Superior temporal gyrus (tissue), 1 donor: ENCODE results near the gene SRGAP1.
A peak's percentile ranks its signal among the peaks of the same experiment; 100 is the strongest.
"Not testable (repeated sequence)": the region's sequence is repeated elsewhere in the genome, so short reads cannot be mapped to it uniquely, and the experiment has no call there.

Experiments
- DNase-seq: peaks from one replicate; pipeline ENCODE4 v3.0.0-alpha.2; 2016; ENCODE audit errors: extremely low spot score

Gene SRGAP1

GRCh38 chr12:63869656-63870055, 25.2 kb downstream of the SRGAP1 start:
- DNase-seq = no peak

GRCh38 chr12:63870838-63871237, 26.3 kb downstream of the SRGAP1 start:
- no peak for DNase-seq

- no peak for DNase-seq
Measured at GRCh38 chr12:63874897-63875480, 30.5 kb downstream of the SRGAP1 start.

- no peak for DNase-seq
Measured at GRCh38 chr12:63875703-63876102, 31.2 kb downstream of the SRGAP1 start.

GRCh38 chr12:63876980-63877379, 32.5 kb downstream of the SRGAP1 start:
- no peak for DNase-seq

GRCh38 chr12:63877693-63878092, 33.2 kb downstream of the SRGAP1 start:
- DNase-seq = no peak

- DNase-seq = not testable (repeated sequence)
Measured at GRCh38 chr12:63880235-63880634, 35.7 kb downstream of the SRGAP1 start.

- DNase-seq = no peak
Measured at GRCh38 chr12:63880742-63881263, 36.3 kb downstream of the SRGAP1 start.

- DNase-seq = no peak
Measured at GRCh38 chr12:63882844-63883243, 38.3 kb downstream of the SRGAP1 start.

GRCh38 chr12:63885401-63885800, 40.9 kb downstream of the SRGAP1 start:
- DNase-seq = no peak

GRCh38 chr12:63888908-63889635, 44.6 kb downstream of the SRGAP1 start:
- DNase-seq = peak; percentile 30

- no peak for DNase-seq
Measured at GRCh38 chr12:63889721-63890509, 45.4 kb downstream of the SRGAP1 start.

- no peak for DNase-seq
Measured at GRCh38 chr12:63893170-63893569, 48.7 kb downstream of the SRGAP1 start.

GRCh38 chr12:63894132-63894531, 49.6 kb downstream of the SRGAP1 start:
- DNase-seq = no peak

- no peak for DNase-seq
Measured at GRCh38 chr12:63895841-63896240, 51.3 kb downstream of the SRGAP1 start.

GRCh38 chr12:63897931-63898330, 53.4 kb downstream of the SRGAP1 start:
- DNase-seq = peak; percentile 12

GRCh38 chr12:63898764-63899337, 54.4 kb downstream of the SRGAP1 start:
- no peak for DNase-seq

- no peak for DNase-seq
Measured at GRCh38 chr12:63899396-63899795, 54.9 kb downstream of the SRGAP1 start.

GRCh38 chr12:63900922-63901793, 56.7 kb downstream of the SRGAP1 start:
- DNase-seq = no peak

- DNase-seq = no peak
Measured at GRCh38 chr12:63904653-63905052, 60.2 kb downstream of the SRGAP1 start.

- no peak for DNase-seq
Measured at GRCh38 chr12:63905544-63905943, 61.0 kb downstream of the SRGAP1 start.
